DMS 273 (cell line): ENCODE data around the gene SORCS2.
A peak's percentile ranks its signal among the peaks of the same experiment; 100 is the strongest.

Source experiments
- DNase-seq: peaks from one replicate; lab custom pipeline; 2025; ENCODE audit not compliant: unreplicated experiment; lab: John Stamatoyannopoulos, UW

SORCS2 gene

DNA sequence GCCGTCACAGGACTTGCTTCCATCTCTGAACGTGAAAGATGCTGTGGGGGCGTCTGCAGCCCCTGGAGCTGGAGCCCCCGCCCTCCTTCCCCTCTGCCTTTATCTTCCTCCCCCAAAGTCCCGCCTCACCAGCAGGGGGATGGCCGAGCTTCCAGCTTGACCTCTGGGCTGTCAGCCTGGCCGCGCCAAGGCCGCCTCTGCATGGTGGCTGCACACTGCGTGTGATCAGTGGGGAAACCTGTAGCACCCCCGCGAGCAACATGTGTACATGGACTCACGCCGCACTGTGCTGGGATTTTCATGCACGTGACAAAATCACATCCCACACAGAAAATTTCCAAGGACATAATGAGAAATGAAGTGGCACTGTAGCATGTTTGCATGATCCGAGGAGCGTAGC lies 268.9 kb downstream of the SORCS2 start:
- DNase-seq, result no peak

DNA sequence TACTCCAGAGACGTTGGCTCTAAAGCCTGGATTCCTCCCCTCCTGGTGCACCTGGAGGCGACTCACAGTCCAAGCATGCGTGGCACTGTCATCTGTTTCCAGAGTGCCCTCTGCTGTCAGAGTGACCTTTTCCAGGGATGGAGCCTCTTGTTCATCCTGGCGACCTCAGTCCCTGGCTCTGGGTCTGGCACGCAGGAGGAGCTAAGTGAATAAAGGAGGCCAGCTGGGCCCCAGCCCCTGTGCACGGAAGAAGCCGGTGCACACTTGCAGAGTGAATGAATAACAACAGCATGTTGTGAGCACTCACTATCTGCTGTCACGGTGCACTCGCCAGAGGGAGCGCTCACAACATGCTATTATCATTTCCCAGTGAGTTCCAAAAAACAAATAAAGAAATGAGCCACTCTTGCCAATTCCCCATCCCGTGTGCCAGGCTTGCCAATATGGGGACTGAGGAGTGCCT lies 270.2 kb downstream of the SORCS2 start:
- DNase-seq, result peak; percentile 38

DNA sequence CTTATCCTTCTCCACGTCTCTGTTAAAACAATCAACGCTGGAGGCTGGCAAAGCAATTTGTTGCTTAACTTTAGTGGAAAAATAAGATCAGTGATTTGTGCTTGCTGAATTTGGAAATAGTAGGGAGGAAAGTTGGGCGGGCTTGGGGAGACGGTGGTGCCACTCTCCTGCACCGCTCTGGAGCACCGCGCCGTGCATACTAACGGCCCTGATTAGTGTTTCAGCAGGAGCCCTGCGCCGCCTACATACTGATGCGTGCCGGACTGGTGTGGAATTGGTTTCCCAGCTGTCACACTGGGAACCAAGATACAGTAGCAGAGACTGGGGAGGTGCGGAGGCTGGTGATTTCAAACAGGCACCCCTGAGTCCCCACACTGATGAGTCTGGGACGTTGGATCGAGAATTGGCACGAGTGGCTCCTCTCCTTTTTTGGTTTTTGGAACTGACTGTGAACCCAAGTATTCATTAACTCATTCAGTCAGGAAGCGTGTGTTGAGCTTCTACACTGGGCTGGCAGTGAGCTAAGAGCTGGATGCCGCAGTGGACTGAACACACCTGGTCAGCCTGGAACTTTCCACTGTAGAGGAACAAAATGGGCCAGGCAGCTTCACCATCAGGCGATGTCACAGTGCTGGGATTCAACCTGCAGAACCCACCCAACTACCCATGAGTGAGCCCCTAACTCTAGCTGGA lies 271.4 kb downstream of the SORCS2 start:
- no peak for DNase-seq

DNA sequence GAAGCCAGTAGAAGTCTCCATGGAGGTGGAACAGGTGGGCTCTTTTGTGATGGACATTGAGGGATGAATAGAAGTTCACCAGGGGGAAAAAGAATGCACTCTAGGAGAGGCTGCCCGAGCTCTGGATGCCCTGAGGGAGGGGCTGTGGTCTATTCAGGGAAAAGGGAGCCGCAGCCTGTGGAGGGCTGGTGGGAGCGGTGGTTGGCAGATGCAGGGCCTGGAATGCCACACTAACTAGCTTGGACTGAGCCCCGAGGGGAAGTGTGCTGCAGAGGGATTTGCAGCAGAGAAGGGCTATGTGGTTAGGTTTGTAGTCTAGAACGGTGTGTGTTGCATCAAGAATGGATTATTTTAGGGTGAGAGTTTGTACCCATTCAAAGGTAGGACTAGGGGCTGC lies 271.9 kb downstream of the SORCS2 start:
- DNase-seq, result no peak

DNA sequence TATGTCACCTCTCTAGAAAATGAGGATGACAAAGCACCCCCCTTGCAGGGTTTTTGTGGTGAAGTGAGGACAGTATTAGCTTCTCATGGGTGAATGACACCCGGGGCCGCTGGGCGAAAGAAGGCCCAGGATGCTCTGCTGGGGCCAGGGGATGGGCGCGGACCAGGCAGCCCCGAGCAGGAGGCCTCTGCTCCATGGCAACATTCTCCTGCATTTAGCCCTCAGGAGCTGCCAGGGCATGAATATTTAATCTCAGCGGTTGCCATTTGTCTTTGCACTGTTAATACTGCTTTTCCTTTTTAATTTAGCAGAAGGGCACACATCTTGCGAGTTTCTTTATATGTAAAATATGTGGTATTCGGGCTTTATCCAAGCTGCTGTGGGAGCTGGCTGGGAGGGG lies 272.7 kb downstream of the SORCS2 start:
- DNase-seq, result no peak

DNA sequence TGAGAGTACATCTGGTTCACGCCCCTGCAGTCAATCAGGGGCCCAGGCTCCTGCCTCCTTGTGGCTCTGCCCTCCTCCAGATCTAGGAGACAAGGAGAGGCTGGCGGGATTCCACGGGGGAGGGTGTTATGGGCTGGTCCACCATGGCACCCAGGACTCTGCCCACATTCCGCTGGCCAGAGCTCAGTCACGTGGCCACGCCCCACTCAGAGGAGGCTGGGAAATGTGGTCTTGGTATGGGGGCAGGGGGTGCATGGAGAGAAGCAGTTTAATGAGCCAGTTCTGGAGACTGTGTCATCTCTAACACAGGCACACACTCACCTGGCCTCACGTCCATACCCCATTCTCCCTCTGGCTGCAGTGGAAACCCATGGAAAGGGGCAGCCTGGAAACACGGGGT lies 273.9 kb downstream of the SORCS2 start:
- DNase-seq, result no peak

DNA sequence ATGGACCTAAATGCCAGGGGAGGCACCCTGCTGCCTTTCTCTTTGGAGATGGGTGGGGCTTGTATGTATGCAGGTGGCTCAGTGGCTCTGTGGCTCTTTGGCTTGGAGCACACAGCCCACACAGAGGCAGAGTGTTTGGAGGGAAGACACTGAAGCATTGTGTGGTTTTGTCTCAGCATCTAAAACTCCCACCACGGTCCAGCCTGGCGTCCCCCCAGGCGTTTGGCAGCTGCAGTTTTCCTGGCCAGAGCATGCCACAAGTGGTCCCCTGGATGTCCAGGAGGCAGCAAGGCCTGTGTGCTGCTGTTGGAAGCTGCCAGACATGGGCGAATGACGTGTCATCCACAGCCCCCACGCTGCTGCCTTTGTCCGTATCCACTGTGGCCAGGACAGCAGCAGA lies 274.6 kb downstream of the SORCS2 start:
- DNase-seq, result no peak

DNA sequence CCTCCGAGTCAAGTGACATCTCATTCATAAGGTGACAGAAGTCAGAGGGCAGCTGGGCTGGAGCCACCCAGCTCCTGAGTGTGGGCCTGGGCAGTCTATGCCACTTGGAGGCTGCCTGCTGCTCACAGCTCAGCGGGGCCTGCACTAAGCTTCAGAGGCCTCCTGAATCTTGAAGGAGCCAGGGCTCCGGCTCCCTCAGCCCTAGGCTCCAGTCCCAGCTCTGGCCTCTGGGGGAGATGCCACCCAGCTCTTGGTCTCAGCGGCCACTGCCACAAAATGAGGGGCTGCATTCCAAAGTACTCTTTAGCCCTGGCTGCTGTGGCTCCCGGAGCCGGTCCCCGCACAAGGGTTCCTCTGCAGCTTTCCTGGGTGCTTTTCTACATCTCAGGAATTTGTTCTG lies 275.1 kb downstream of the SORCS2 start:
- DNase-seq, result peak; percentile 15

DNA sequence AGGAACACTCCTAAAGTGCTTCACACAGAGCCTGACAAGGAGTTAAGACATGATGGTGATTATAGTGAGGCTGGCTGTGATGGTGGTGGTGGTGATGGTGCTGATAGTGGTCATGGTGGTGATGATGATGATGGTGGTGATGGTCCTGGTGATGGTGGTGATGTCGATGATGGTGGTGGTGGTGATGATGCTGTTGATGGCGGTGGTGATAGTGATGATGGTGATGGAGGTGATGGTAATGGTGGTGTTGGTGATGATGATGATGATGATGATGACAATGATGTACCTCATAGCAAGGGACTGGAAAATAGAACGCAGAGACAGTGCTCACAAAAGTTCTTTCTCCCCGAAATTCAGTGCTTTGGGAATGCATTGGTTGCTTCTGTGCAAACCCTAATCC lies 276.7 kb downstream of the SORCS2 start:
- DNase-seq, result no peak

DNA sequence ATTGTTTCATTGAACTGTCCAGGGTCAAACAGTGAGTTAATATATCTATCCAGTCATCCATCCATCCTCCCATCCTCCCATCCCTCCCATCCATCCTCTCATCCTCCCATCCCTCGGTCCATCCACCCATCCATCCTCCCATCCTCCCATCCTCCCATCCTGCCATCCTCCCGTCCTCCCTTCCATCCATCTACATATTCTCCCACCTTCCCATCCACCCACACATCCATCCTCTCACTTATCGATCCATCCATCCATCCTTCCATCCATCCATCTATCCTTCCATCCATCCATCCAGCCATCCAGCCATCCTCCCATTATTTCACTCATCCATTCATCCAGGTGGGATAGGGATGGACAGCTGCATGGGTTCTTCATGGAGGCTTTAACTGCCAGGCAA lies 277.8 kb downstream of the SORCS2 start:
- no peak for DNase-seq

DNA sequence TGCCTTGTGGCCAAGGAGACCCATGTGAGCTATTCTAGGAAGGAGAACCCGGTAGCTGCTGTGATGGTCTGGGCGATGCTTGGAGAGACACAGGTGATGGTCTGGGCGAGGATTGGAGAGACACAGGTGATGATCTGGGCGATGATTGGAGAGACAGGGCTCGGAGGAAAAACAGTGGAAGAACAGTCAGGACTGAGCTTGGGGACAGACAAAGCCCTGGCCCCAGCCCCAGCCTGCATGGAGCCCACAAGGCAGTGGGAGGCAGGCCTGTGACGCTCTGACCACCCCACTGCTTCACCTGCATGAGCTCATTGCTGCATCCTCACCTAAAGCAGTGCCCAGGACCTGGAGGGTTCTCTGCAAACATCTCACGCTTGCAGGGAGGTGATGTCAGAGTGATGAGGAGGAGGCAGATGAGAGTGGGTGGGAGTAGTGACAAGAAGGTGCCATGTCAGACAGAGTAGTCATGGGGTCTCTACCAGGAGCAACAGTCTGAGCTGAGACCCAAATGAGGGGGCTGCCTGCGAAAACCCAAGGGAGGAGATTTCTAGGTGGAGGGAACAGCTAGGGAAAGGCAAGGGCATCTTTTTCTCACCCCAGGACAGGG lies 278.3 kb downstream of the SORCS2 start:
- no peak for DNase-seq

DNA sequence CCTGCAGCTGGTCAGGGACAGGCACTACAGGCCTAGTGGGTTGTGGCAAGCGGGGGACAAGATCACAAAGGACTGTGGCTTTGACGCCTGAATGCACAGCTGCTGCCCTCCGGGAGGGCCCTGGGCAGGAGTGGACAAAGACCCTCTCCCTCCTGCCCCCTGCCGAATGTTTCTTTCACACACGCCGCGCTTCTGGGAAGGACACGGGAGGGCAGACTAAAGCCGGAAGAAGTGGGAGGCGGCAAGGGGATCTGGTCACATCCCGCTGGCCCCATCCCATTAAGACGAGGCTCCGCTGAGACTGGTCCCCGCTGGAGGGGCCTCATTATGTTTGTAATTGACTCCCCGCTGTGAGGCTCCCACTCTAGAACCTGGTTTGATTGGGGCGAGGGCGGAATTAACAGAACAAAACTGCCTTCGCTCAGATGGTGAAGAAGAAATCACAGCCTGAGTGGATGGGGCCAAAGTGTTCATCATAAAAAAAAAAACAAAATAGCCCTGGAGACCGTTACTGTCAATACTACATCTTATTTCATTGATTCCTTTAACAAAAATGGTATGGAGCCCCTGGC lies 280.2 kb downstream of the SORCS2 start:
- no peak for DNase-seq

DNA sequence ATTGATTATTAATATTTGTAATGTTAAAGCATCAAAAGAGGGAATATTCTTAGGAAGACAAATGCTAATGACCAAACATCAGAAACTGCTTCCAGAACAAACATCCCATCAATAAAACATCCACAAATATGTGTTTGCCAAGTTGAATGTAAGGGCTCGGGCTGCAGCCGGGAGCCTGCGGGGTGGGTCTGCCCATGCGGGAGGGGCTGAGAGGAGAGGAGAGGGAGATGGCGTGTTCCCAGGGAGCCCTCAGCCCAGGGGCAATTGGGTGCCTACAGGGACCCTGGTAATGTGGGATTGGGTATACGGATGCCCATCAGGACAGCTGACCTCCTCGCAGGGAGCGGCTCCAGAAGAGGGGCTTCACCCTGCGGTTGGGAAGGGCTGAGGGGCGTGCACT lies 280.7 kb downstream of the SORCS2 start:
- no peak for DNase-seq

DNA sequence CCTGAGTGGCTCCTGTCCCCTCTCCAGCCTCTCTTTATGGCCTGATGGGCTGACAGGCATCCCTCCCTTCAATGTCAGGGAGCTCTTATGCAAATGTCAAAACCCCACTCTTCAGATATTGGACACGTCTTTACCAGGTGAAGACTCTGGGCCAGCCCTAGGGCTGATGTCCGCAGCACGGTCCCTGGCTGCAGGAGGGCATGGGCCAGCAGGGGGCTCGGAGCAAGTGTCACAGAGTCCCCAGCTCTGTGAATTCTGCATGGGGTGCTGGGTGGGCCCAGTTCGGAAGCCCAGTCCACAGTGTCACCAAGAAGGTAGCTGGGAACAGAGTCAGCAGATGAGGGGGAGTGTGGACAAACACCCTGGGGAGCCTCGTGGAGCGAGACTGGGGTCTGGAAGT lies 282.0 kb downstream of the SORCS2 start:
- DNase-seq, result no peak

DNA sequence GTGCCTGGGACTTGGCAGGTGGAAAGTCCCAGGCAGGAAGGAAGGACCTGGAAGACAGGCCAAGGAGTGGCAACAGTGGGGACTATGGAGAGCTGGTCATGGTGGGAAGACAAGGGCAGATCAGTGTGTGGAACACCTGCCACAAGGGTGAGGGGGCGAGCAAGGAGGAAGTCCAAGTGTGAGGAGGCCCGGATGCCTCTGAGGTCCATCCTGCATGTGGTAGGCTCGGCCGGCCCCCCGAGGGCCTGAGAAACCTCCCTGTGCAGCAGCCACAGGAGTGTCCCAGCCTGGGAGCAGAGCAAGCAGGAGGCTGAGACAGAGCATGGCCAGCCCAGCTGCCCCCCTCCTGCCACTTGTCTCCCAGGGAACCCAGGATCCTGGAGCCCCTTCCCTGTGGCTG lies 282.9 kb downstream of the SORCS2 start:
- DNase-seq, result no peak

DNA sequence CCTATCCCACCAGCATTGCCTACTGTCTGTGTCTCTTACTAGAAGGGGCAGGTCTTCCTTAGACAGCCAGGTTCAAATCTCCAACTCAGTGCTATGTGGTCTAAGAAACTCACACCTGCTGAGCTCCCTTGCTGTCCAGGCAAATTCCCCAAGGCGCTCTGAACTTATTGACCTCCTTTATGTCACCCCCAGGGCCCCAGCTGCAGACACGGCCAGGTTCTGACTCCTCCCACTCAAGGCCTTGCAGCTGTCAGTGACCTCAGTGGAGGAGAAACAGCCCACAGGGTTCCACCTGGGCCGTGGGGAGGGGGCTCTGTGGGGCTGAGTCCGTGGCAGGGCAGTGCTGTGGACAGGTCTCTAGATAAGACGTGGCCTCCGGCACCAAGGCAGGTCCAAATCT lies 284.5 kb downstream of the SORCS2 start:
- no peak for DNase-seq

DNA sequence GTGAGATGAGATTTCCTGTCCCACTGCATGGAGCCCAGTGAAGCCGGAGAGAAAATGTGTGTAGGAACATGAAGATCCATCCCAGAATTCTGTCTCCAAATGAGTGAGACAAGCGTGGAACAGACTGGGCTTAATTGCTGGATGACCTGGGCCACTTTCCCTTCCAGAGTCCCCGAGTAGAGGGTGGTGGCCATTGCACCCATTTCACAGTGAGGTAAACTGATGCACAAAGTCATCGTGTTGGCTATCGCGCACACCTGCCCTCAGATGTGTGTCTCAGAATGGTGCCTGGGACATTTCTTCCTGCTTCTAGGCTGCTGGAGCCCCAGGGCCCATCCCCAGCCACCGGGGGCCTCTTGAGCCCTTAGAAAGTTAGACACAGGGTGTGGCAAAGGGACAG lies 285.4 kb downstream of the SORCS2 start:
- DNase-seq, result no peak

DNA sequence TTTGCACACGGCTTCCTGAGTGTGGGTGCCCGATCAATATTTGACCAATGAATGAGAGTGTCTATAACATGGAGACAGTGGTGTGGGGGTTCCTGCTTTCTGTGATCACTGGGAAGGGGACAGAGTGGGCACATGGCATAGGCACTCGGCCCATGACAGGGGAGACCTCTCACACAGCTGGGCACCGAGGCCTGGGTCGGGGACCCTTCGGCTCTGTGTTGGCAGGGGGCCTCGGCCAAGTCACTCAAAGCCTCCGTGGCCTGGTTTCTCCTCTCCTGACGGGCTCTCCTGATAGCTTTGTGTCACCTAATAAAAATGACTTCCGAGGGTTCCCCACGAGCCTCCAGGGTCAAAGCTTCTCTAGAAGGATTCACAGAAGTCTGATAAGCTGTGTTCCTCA lies 286.3 kb downstream of the SORCS2 start:
- no peak for DNase-seq

DNA sequence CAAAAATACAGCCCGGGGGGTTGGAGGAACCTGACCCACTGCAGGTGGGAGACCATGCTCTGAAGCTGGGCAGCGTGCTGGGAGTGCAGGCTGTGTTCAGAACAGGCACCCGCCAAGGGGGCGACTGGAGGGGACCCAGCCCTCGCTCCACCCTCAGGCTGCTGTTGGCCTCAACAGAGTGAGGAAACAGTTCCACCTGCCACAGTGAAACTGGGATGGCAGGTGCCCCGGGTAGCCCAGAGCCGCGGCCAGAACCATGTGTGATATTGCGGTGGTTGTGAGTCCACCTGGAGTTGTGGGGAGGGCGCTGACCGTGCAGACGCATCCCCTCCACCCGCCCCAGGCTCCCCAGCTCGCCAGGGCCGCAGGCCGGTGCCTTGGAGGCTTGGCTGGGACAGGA lies 288.1 kb downstream of the SORCS2 start:
- DNase-seq, result no peak

DNA sequence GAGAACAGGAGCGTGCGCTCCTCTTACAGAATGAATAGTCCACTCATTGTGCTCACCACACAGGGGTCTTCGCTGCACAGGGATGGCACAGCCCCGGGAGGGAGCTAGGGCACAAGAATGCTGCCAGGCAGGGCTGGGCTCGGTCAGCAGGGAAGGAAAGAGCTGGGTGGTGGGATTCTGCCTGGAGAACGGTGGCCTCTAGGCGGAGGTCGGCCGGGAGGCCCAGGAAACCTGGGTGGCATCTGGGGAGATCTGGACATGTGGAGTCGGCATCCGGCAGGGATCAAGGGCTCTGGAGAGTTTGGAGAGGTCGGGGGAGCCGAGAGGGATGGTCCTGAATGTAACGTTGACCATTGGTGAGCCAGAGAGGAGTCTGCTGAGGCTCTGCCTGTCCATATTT lies 288.9 kb downstream of the SORCS2 start:
- DNase-seq, result no peak

DNA sequence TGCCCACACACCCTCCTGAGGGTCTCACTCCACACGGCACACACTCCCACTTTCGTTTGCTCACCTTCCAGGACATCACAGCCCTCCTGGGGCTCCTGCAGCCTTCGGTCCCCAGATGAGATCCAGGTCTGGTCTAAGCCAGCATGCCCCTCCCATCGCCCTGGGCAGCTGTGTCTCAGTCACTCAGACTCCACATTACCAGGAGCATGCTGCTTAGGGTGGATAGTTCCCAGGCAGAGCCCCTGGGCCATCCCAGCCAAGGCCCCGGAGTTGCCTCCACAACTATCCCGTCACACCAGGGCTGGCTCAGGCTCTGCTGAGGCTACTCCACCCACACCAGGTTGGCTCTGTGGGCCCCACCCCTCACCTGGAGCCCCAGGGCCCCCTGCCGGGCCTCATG lies 292.8 kb downstream of the SORCS2 start:
- DNase-seq, result no peak

DNA sequence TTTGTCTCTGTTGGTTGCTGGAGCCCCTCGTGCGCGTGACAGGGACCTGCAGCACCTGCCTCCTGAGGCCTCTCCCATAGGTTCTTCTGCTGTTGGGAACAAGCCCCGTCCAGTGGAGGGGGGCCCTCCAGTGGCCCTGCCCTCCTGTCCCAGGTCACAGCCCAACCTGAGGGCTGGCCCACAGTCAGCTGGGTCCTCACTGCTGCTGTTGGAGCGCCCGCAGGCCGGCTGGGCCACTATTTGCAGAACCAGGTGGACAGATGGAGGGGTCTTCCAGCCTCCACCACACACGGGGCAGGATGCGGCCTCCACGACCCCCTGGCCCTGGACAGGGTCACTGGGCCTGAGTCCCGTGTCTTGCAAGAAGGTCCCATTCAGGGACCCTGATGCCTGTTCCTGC lies 293.8 kb downstream of the SORCS2 start:
- DNase-seq, result no peak

DNA sequence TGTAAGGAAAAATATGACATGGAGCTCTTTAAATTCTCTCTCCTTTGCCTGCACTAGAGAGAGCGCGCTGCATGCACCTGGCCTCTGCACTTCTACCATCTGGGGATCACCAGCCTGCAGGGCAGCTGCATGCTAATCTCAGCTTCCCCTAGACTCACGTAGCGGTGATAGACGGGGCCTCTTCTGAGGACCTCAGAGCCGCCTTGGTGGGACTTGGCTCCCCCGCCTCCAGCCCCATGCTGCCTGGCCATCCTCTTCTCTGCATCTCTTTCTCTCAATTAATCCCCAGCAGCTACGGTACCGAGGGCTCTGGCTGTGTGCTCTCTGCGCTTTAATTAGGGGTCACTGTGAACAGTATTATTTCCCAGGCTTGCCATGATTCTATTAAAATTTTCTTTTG lies 295.2 kb downstream of the SORCS2 start:
- DNase-seq, result peak; percentile 9
